ENCODE measurements around the gene FGF18. TPM values are rescaled to one million over a fixed set of nuclear protein-coding genes. Genes with fewer than 3 reads are reported as not detected.

FGF18 gene
- total RNA-seq, 1 experiment from 2014 or later, result 1.7 TPM

DNA sequence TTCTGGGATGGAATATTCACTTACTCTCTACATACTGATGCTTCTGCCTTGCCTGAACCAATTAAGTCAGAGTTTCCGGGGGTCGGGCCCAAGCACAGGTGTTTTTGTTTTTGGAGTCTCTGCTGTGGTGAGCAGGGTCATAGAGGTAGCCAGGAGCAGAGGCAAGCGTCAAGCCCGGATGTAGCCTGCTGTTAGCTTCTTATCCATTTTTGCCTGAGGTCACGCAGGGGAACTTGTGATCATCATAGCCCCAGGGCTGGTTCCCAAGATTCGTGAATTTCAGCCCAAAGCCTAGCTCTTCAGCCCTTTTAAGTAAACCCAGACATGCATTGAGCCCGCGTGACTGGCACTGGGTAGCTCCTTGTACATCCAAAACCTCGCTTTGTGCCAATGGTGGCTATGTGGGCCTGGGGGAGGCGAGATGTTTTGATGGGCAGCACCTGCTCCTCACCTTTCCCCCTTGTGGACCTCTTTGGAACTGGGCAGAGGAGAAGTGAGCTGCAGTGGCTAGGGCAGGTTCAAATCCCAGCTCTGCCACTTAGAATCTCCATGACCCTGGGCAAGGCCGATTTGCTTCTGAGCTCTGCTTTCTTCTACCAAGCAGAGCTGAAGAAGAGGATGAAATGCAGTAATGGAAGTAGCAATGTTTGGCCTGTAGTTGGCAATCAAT, 33.7 kb downstream of the FGF18 start:
- intact Hi-C loops (cut with micrococcal nuclease; ENCODE audit: unreplicated experiment), result no loop called here
- H3K36me3 ChIP-seq (ENCODE audit: control insufficient read depth, insufficient read depth, low read length), result no peaks in the 10 kb centered on the region
- no peak overlapping the region for H3K4me3 ChIP-seq (ENCODE audit: low read depth in 2 of 2, low read length in 2 of 2)
- BruUV-seq (replicated peaks), result no TSS peak
- H3K4me1 ChIP-seq (ENCODE audit: control insufficient read depth, insufficient read depth, low read length), result no peaks in the 10 kb centered on the region
- POLR2A ChIA-PET, result no interaction called here
- in situ Hi-C loops (cut with HindIII; ENCODE audit: low pct_unique_long_range_greater_than_20kb, low sequenced_read_pairs), result no loop called here
- H3K9me3 ChIP-seq (ENCODE audit: control insufficient read depth, insufficient read depth, low read depth, low read length), result no peaks in the 10 kb centered on the region
- no peaks in the 10 kb centered on the region for H3K27me3 ChIP-seq (ENCODE audit: control insufficient read depth, insufficient read depth, low read length)
- TF ChIP-seq, protein P1, sequence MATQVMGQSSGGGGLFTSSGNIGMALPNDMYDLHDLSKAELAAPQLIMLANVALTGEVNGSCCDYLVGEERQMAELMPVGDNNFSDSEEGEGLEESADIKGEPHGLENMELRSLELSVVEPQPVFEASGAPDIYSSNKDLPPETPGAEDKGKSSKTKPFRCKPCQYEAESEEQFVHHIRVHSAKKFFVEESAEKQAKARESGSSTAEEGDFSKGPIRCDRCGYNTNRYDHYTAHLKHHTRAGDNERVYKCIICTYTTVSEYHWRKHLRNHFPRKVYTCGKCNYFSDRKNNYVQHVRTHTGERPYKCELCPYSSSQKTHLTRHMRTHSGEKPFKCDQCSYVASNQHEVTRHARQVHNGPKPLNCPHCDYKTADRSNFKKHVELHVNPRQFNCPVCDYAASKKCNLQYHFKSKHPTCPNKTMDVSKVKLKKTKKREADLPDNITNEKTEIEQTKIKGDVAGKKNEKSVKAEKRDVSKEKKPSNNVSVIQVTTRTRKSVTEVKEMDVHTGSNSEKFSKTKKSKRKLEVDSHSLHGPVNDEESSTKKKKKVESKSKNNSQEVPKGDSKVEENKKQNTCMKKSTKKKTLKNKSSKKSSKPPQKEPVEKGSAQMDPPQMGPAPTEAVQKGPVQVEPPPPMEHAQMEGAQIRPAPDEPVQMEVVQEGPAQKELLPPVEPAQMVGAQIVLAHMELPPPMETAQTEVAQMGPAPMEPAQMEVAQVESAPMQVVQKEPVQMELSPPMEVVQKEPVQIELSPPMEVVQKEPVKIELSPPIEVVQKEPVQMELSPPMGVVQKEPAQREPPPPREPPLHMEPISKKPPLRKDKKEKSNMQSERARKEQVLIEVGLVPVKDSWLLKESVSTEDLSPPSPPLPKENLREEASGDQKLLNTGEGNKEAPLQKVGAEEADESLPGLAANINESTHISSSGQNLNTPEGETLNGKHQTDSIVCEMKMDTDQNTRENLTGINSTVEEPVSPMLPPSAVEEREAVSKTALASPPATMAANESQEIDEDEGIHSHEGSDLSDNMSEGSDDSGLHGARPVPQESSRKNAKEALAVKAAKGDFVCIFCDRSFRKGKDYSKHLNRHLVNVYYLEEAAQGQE (IDR thresholded peaks at IDR 0.05; ENCODE audit: insufficient read depth in 1 of 2, low read depth in 2 of 2, low read length in 1 of 2), result no peak
- TF ChIP-seq SIN3A (IDR thresholded peaks at IDR 0.05; ENCODE audit: borderline replicate concordance, insufficient read depth, low read depth, low read length), result no peak
- CTCF ChIA-PET, result no interaction called here
- no peak overlapping the region for H3K27ac ChIP-seq (ENCODE audit: low read length)
- ATAC-seq (no peak), DNase-seq (ENCODE audit: low read depth, low spot score) (no peak)

DNA sequence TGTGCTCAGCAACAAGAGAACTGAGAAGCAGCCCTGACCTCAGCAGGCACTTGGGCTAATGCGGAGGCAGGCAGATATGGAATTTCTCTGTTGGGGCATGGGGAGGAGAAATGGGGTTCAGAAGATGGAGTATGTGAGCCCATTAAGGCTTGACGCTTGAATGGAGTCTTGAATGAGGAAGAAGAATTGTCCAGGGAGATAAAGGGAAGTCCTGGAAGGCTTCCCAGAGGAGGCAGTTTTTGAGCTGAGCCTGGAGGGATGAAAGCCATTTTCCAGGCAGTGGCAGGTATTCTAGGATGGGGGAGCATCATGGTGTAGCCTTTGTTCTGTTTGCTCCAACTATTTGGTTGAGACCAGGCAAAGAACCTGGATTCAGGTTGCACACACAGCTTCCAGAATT, 34.5 kb downstream of the FGF18 start:
- intact Hi-C loops (cut with micrococcal nuclease; ENCODE audit: unreplicated experiment), result no loop called here
- CTCF ChIA-PET, result no interaction called here
- H3K27me3 ChIP-seq (ENCODE audit: control insufficient read depth, insufficient read depth, low read length), result no peaks in the 10 kb centered on the region
- no peak overlapping the region for H3K27ac ChIP-seq (ENCODE audit: low read length)
- POLR2A ChIA-PET, result no interaction called here
- ATAC-seq (no peak), DNase-seq (ENCODE audit: low read depth, low spot score) (no peak)
- H3K4me3 ChIP-seq (ENCODE audit: low read depth in 2 of 2, low read length in 2 of 2), result no peak overlapping the region
- no TSS peak for BruUV-seq (replicated peaks)
- no peaks in the 10 kb centered on the region for H3K36me3 ChIP-seq (ENCODE audit: control insufficient read depth, insufficient read depth, low read length)
- TF ChIP-seq, protein P1 (IDR thresholded peaks at IDR 0.05; ENCODE audit: insufficient read depth in 1 of 2, low read depth in 2 of 2, low read length in 1 of 2), result no peak
- TF ChIP-seq SIN3A (IDR thresholded peaks at IDR 0.05; ENCODE audit: borderline replicate concordance, insufficient read depth, low read depth, low read length) (no peak), POLR2AphosphoS5 (IDR thresholded peaks at IDR 0.05; ENCODE audit: low read depth, low read length) (no peak), TCF7L2 (IDR thresholded peaks at IDR 0.05; ENCODE audit: low read depth, low read length) (no peak)
- TF ChIP-seq, protein P2, sequence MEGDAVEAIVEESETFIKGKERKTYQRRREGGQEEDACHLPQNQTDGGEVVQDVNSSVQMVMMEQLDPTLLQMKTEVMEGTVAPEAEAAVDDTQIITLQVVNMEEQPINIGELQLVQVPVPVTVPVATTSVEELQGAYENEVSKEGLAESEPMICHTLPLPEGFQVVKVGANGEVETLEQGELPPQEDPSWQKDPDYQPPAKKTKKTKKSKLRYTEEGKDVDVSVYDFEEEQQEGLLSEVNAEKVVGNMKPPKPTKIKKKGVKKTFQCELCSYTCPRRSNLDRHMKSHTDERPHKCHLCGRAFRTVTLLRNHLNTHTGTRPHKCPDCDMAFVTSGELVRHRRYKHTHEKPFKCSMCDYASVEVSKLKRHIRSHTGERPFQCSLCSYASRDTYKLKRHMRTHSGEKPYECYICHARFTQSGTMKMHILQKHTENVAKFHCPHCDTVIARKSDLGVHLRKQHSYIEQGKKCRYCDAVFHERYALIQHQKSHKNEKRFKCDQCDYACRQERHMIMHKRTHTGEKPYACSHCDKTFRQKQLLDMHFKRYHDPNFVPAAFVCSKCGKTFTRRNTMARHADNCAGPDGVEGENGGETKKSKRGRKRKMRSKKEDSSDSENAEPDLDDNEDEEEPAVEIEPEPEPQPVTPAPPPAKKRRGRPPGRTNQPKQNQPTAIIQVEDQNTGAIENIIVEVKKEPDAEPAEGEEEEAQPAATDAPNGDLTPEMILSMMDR (IDR thresholded peaks at IDR 0.05), result no peak
- in situ Hi-C loops (cut with HindIII; ENCODE audit: low pct_unique_long_range_greater_than_20kb, low sequenced_read_pairs), result no loop called here
- H3K9me3 ChIP-seq (ENCODE audit: control insufficient read depth, insufficient read depth, low read depth, low read length), result no peaks in the 10 kb centered on the region
- H3K4me1 ChIP-seq (ENCODE audit: control insufficient read depth, insufficient read depth, low read length), result no peaks in the 10 kb centered on the region

All from Panc1 (cell line).